Tibial nerve (tissue), 3 donors: ENCODE results near the gene NDUFS7.

ENCODE experiments used
- CTCF ChIP-seq, 5 experiments: fragments of 200-600 bp in 3 of 5; fragments of 450-650 bp in 2 of 5; sonication (generic) in 3 of 5; IDR thresholded peaks; one replicate each; pipeline ENCODE4 v1.5.1; 2016 to 2019; ENCODE audit warnings: antibody characterized with exemption in 5 of 5, mild to moderate bottlenecking in 3 of 5, moderate library complexity in 2 of 5
- POLR2A ChIP-seq, 2 donors: fragments of 450-650 bp; IDR thresholded peaks; one replicate each; pipeline ENCODE4 v1.6.1; 2017; ENCODE audit warnings: antibody characterized with exemption in 2 of 2, mild to moderate bottlenecking in 2 of 2, moderate library complexity in 2 of 2

DNA sequence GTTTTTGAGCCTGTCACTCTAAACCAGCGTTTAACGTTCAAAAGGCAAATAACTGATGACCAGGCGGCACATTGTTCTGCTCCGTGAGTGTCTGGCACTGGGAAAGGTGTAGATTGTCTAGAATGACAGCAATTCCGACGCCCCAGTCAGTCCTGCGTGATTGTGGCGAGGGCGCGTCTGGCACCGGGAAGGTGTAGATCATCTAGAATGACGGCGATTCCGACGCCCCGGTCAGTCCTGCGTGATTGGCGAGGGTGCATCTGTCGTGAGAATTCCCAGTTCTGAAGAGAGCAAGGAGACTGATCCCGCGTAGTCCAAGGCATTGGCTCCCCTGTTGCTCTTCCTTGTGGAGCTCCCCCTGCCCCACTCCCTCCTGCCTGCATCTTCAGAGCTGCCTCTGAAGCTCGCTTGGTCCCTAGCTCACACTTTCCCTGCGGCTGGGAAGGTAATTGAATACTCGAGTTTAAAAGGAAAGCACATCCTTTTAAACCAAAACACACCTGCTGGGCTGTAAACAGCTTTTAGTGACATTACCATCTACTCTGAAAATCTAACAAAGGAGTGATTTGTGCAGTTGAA is 26.1 kb upstream of the NDUFS7 start:
- TF ChIP-seq CTCF (IDR thresholded peaks at IDR 0.05) (no peak), POLR2A (IDR thresholded peaks at IDR 0.05) (no peak)
